HG02623 (cell line): ENCODE data around the gene CNPY1.
"Not testable (repeated sequence)": the region's sequence is repeated elsewhere in the genome, so short reads cannot be mapped to it uniquely, and the experiment has no call there.

Experiments
- ATAC-seq: cut with Tn5 transposase; IDR thresholded peaks from one replicate; pipeline ENCODE4 v1.9.1; 2021; ENCODE audit warnings: moderate library complexity; ENCODE audit not compliant: unreplicated experiment

CNPY1 gene

DNA sequence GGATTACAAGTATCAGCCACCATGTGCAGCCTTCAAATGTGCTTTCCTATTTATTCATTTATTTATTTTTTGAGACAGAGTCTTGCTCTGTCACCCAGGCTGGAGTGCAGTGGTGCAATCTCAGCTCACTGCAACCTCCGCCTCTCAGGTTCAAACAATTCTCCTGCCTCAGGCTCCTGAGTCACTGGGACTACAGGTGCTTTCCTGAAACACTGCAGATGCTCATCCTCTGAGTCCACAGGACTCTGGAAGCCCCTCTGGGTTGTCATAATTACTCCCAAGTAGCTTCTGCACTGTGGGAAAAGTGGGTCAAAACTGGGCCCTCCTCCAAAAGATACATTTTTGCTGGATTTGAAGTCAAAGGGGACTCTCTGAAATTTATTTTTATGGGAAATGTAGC is at the start of gene CNPY1:
TSS of gene CNPY1 (minus strand) at position 111 of the 400 bp plus-strand sequence. CDS start 630 bp downstream, outside the sequence.
- not testable (repeated sequence) for ATAC-seq

DNA sequence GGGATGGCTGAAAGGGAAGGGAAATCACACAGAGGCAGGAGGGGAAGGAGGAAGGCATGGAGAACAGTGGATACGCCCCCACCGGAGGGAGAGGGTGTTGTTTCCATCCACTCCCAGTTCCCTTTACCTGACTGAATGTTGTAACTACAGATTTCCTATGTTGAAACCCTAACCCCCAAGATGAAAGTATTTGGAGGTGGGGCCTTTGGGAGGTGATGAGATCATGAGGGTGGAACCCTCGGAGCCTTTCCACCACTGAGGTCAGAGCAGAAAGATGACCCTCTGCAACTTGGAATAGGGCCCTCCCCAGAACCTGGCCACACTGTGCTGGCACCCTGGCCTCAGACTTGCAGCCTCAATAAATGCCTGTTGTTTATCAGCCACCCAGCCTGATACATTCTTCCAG is 48.6 kb upstream of the CNPY1 start:
- no peak for ATAC-seq

DNA sequence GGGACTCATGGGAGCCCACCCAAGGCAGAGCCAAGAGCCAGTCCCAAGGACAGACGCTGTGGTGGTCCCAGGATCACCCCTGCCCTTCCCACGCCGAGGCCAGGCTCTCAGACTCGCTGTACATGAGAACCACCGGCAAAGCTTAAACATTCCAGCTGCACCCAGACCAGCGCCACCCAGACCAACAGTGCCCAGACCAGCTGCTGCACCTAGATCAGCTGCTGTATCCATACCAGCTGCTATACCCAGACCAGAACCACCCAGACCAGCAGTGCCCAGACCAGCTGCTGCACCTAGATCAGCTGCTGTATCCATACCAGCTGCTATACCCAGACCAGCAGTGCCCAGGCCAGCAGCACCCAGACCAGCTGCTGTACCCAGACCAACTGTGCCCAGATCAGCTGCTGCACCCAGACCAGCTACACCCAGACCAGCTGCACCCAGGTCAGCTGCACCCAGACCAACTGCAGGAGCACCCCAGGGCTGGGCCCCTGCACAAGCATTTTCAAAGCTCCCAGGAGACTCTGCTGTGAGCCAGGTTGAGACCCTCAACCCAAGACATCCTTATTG is 47.9 kb upstream of the CNPY1 start:
- no peak for ATAC-seq

DNA sequence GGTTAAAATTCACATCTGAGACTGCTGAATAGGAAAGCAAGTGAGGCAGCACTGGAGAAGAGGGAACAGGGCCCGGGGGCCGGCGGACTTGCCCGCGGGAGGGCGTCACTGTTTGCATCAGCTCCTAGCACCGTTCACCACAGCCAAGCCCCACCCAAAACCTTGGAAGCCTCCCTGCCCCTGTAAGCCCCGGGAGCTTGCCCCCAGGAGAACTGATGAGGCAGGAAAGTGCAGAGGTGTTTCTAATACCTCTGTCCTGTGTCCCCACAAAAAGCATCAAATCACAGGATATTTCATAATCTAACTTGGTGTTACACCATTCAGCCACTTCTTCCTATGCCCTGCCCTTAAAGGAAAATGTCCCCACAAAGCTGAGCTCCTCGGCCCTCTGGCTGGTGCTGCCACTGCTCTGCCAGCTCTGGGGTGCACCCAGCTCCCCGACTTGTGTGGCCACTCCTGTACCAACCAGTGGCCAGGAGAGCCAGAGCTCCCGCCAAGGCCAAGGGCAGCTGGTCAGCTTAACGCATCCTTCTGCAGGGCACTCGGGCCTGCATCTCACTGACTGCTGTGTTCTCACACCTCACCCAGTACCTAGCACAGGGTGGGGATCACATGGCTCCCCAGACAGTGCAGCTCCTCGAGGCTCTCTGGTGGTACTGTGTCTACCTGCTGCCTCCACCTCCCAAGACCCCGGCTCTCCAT is 47.3 kb upstream of the CNPY1 start:
- no peak for ATAC-seq

DNA sequence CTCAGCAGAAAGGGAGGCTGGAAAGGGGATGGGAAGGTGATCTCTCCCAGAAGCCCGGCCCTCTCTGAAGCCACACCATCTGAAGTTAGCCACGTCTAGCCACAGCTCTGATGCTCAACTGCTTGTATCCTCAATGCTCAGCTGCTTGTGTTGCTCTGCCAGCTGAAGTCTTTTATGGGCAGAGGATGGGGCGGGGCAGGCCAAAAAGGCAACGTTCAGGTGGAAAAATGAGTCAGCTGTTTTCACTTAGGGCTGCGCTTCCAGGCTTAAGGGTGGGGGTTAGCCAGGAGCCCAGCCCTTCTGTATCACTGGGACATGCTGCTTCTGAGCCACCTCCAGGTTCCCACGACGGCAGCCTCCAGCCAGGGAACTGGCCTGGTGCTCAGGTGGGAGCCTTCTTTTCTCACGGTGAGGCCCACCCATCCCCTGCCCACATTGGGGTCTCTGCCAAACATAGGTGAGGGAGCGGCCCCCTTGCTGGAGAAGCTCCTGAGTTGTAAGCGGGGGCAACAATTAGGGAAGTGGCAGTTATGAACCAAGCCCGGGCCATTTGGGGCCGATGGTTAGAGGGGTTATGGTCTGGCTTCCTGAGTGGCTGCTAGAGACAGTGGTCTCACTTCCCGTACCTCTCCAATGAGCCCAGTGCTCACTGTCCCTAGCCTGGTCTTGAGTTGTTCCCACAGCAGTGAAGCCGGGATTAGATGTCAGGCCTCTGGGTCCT is 44.9 kb upstream of the CNPY1 start:
- ATAC-seq = no peak

DNA sequence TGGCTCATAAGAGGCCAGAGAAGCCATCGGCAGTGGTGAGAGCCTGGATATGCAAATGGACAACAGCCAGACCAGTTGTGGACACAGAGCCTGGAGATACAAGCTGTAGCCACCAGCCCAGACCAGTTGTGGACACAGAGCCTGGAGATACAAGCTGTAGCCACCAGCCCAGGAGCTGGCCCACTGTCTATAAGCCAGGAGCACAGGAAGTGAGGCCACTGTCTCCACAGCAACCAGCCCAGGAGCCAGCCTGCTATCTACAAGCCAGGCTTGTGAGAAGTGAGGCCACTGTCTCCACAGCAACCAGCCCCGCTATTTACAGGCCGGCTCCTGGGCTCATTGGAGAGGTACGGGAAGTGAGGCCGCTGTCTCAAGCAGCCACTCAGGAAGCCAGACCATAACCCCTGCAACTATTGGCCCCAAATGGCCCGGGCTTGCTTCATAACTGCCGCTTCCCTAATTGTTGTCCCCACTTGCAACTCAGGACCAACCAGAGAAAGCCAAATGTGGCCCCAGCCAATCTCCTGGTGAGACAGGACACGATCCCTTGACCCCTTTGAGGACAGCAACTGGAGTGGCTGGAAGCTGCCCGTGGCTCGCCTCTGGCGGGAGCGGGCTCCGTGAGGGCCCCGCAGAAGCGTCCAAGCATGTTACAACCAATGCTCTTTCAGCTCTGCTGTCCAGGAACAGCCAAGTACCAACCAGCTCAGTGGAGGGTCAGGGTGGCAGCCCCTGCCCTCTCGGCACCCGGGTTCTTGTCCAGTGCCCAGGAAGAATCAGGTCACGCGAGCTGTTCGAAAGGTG is 44.1 kb upstream of the CNPY1 start:
- ATAC-seq = no peak

DNA sequence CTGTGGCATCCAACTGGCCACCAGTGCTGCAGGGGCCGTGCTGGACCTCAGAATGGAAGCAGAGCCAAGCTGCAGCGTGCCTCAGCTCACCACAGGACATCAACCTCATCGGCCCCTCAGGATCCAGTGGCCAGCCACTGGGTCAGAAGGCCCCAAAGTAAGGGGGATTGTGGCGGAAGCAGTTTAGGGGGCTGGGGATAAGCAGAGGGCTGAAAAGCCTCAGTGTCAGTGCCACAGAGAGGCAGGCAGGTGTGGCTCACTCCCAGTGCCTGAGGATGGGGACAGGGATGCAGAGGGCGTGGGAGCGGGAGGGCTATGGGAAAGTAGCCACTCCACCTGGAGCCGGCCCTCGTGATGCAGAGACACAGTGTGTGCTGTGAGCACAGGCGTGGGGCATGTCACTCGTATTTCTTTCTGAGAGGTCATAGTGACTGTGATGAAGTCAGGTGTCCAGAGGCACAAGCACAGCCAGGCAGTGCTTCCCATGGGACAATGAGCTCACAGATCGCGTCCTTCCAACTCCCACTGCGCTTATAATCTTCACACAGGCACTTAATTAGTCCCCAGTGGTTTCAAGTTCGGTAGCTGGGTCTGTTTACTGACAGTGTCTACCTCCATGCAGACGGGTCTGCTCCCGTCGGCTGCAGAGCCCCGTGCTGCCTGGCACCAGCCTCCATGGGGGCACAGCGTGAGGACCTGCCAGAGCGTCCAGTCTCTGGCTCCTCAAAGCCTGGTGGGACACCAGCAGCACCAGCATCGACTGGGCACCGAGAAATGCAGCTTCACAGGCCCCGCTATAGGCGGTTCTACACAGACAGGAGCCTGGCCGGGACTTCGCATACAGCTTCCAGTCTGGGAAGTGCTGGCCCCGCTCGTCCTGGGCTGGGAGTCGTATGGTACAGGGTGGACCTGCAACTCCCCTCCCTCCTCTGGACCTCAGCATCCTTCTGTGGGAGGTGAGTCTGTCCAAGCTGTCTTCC is 42.9 kb upstream of the CNPY1 start:
- ATAC-seq = no peak

DNA sequence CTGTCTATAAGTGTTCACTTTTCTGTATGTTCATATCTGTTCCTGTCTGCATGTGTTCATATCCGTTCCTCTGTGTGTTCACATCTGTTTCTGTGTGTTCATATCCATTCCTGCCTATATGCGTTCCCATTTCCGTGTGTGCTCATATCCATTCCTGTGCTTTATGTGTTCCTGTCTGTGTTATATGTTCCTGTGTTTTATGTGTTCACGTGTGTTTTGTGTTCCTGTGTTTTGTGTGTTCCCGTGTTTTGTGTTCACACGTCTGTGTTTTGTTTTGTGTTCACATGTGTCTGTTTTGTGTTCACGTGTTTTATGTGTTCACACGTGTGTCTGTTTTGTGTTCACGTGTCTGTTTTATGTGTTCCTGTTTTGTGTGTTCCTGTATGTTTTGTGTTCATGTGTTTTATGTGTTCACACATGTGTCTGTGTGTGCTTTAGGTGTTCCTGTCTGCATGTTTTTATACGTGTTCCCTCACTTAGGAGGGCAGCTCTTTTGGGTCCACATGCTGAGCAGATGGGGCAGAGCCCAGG is 42.2 kb upstream of the CNPY1 start:
- no peak for ATAC-seq

DNA sequence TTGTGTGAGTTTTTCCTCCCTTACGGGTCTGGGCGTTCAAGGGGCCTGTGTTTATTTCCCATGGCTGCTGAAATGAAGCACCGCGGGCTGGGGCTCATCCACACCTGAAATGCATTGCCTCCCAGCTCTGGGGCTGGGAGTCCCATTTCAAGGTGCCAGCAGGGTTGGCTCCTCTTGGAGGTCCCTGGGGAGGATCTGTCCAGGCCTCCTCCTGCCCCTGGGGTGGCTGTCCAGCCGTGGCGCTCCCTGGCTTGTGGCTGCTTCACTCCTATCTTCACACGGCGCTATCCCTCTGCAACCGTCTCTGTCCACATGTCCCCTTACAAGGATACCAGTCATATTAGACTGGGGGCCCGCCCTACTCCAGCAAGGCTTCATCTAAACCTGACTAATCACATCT is 41.1 kb upstream of the CNPY1 start:
- no peak for ATAC-seq

DNA sequence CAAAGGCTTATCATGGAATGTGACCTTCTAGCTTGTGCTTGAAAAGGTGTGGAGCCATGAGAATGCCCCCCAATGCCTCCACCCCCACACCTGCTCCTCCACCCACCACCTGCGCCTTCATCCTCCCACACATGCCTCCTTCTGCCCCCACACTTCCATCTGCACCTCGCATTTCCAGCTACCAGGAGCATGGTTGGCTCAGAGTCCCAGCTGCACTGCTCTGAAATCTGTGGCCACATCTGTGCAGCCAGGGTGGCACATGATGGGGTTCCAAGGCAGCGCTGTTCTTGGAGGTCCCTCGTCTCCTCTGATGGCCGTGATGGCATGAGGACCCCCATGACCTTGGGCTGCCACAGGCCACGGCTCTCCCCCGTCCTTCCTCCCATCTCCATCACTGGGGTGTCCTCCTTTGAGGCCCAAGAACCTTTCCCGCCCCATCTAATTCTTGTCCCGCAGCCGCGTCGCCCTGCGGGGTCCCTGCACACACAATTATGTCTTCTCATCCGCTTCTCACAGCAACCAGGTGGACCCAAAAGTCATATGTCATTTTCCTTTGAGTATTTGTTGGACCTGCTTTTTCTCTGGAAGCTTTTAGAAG is 40.6 kb upstream of the CNPY1 start:
- no peak for ATAC-seq

DNA sequence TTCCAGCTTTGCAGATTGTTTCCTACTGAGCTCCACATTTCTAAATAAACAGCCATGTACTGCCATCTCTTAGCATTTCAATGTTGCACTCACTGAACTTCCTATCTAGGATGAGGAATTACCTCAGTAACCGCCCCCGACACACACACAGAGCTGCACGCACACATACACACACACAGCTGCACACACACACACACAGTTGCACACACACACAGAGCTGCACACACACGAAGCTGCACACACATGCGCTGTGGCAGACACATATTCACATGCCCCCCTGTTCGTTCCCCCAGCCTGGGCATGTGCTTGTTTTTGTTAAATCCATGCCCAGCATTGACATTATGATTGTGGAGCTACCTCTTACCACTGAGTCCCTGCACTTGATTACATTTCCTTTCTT is 39.6 kb upstream of the CNPY1 start:
- no peak for ATAC-seq

DNA sequence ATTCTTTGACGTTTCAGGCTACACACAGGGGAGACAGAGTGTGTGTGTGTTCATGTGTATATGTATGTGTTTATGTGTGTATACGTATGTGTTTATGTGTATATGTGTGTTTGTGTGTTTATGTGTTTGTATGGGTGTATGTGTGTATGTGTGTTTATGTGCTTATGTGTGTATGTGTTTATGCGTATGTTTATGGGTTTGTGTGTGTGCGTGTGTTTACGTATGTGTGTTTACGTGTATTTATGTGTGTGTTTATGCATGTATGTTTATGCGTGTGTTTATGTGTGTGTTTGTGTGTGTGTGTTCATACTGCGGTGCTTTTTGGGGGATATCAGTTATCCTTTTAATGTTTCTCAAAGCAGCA is 39.2 kb upstream of the CNPY1 start:
- no peak for ATAC-seq

DNA sequence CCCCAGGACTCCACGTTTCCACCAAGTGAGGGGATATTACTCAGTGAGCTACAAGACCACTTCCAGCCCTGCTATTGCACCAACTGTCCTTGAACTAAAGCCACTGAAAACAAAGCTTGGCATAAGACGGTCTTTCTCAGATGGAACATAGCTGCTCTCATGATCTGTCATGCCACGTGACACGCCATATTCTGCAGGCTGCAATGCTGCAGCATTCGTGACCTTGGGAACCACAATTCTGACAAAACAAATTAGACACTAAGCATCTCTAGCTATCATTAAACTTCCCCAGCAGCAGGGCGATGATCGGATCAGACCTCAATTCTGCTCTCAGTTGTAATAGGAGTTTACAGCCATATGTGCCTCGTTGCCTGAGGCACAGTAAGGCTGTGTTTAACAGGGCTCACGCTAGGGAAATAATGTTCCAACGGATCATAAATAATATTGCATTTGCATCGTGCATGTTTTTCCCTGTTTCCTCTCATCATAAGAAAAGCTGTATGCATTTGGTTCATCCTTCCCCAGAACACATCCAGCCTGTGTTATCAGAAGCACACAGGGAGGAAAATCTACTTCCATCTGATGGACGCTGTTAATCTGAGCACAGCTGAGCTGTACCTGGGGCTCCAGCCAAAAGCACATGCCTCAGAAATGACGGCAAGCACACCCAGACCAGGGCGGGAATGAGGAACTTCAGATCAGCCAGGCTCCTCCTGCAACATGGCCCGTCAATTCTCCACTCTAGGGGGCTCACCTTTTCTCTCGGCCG is 38.6 kb upstream of the CNPY1 start:
- no peak for ATAC-seq

DNA sequence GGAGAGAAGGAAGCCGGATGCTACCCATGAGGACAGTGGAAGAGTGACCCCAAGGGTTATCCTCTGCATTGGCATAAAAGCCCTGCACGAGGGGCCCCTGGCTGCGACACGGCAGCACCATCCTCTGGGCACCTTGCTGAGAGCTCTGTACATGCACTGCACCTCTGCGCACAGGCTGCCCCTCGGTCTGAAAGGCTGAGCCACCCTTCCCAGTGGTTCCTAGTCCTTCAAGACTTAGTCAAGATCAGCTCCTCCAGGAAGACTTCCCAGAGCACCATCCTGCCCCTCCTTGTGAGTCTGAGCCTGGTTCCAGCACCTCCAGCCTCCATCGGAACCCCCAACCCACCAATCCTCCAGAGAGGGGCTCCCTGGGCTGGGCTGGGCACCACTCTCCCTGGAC is 37.9 kb upstream of the CNPY1 start:
- no peak for ATAC-seq

DNA sequence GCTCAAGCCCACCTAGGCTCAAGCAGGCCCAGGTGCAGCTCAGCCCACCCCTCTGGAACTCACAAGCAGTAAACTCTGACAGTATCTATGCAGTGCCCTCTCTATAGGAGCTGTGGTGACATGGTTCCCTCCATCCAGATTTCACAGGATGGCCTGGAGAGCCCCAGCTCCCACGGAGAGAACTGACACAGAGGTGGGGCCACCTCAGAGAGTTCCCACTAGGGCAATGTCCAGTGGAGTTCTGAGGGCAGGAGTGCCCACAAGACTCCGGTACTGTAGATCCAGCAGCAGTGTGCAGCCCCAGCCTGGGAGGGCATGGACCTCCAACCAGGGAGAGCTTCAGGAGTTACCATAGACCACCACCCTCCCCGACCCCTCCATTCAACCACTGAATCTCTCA is 37.3 kb upstream of the CNPY1 start:
- no peak for ATAC-seq

DNA sequence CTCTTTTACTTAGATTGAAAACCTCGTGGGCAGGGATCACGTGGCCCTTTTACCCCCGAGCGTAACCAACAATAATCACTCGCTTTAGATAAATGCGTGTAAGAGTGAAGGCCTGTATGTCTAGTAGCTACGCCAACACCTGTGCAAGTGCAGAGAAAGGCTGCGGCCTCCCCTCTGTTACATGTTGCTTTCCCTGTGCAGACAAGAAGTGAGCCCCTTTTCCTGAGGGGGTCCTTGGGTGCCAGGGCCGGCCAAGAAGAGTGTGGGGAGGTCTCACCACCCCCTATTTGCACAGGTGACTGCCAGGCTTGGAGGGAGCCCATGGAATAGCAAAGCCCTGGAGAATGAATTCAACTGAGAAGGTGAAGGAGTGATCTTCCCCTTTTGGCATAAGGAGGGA is 35.6 kb upstream of the CNPY1 start:
- no peak for ATAC-seq

DNA sequence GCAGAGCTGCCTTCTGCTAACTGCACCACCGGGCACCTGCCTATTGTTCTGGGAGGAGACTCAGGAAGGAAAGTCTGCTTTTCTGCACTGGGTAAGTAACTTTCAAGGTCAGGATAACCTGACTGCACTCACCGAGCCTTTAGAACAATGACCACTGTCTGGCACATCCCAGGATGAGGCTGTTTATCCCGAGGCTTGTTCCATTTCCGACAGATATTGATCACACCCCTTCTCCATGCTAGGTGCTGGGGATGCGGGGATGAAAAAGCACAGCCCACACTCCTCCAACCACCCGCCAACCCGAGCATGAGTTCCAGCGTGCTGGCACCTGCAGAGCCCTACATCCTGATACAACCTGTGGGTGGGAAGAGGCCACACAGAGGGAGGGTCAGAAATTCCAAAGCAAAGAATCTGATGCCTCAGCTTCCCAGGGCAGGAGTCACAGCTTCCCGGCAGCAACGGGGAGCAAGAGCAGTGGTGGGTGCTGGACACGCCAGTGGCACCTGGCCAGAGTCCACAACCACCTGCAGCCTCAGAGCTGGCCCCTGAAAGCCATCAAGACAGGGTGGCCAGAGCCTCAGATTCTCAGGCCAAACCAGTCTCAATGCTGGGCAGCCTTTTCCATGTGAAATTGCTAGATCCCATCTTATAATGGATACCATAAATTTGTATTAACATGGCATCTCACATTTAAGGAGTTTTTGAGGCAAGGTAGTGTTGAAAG is 34.9 kb upstream of the CNPY1 start:
- no peak for ATAC-seq

DNA sequence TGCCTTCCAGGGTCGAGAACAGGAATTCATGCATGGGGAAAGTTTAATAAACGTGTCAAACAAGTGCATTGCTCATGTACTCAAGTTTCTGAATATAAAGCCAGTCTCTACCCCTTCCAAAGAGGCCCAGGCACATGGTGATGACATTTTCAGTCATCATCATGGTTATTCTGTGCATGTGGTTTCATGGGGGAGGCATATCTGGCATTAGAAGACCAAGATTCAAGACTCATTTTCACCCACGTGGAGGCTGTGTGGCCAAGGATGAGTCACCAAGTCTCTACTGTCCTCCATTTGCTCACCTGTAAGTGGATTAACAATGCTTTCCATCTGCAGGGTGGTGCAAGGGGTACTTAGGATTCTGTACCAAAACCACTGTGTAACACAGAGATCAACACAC is 34.0 kb upstream of the CNPY1 start:
- no peak for ATAC-seq
